Keratinocyte (primary cell): ENCODE results near the gene DNAAF9. TPM values are rescaled to one million over a fixed set of nuclear protein-coding genes. Genes with fewer than 3 reads are reported as not detected.

ENCODE experiments used
- DNase-seq: peaks from one replicate; pipeline ENCODE4 v3.0.0-alpha.2; 2011; ENCODE audit warnings: low read depth, missing footprints, low spot score
- FAIRE-seq: peaks from 2 replicates; lab custom pipeline; 2011; peaks lifted over from hg19 to GRCh38; lab: Jason Lieb, UNC
- H2AFZ ChIP-seq: 2 replicates; pipeline ENCODE4 v1.6.0; 2012; ENCODE audit warnings: low read length, control low read depth, inconsistent platforms; ENCODE audit not compliant: control insufficient read depth
- H3K27ac ChIP-seq: 2 replicates; pipeline ENCODE4 v1.5.1; 2011; ENCODE audit warnings: low read length; ENCODE audit not compliant: control insufficient read depth, insufficient read depth
- H3K27me3 ChIP-seq: 3 replicates; pipeline ENCODE4 v1.6.0; 2011; ENCODE audit warnings: low read length; ENCODE audit not compliant: control insufficient read depth, insufficient read depth; ENCODE audit errors: extremely low read depth
- H3K36me3 ChIP-seq, 2 experiments: 2 replicates in 1 of 2; 3 replicates in 1 of 2; pipeline ENCODE4 v1.5.1; 2011; ENCODE audit warnings: low read length in 2 of 2, mild to moderate bottlenecking in 1 of 2; ENCODE audit not compliant: control insufficient read depth in 2 of 2, insufficient read depth in 2 of 2; ENCODE audit errors: extremely low read depth in 1 of 2
- H3K4me1 ChIP-seq: 3 replicates; pipeline ENCODE4 v1.5.1; 2011; ENCODE audit warnings: low read length; ENCODE audit not compliant: control insufficient read depth, insufficient read depth; ENCODE audit errors: extremely low read depth
- H3K4me2 ChIP-seq: 3 replicates; pipeline ENCODE4 v1.6.0; 2011; ENCODE audit warnings: low read depth, low read length; ENCODE audit not compliant: control insufficient read depth, insufficient read depth; ENCODE audit errors: extremely low read depth
- H3K4me3 ChIP-seq, 3 experiments: fragments of 200-600 bp in 1 of 3; sonication (generic) in 1 of 3; 2 replicates in 2 of 3; 3 replicates in 1 of 3; pipeline ENCODE4 v1.5.1; 2011 to 2016; ENCODE audit warnings: low read length in 3 of 3, mild to moderate bottlenecking in 3 of 3, control low read depth in 2 of 3, inconsistent platforms in 1 of 3, low read depth in 1 of 3, mixed read lengths in 1 of 3, mixed run types in 1 of 3, moderate library complexity in 1 of 3; ENCODE audit not compliant: control insufficient read depth in 2 of 3, insufficient read depth in 2 of 3; ENCODE audit errors: extremely low read depth in 1 of 3
- H3K79me2 ChIP-seq: 2 replicates; pipeline ENCODE4 v1.6.0; 2012; ENCODE audit warnings: low read length; ENCODE audit not compliant: control insufficient read depth, insufficient read depth
- H3K9ac ChIP-seq: 3 replicates; pipeline ENCODE4 v1.6.0; 2011; ENCODE audit warnings: low read length; ENCODE audit not compliant: control insufficient read depth, insufficient read depth; ENCODE audit errors: extremely low read depth
- H3K9me1 ChIP-seq: 3 replicates; pipeline ENCODE4 v1.6.0; 2011; ENCODE audit warnings: low read length; ENCODE audit not compliant: control insufficient read depth, insufficient read depth; ENCODE audit errors: extremely low read depth
- H3K9me3 ChIP-seq: 2 replicates; pipeline ENCODE4 v1.5.1; 2012; ENCODE audit warnings: low read depth, low read length; ENCODE audit not compliant: control insufficient read depth
- H4K20me1 ChIP-seq: 3 replicates; pipeline ENCODE4 v1.6.0; 2011; ENCODE audit warnings: low read length; ENCODE audit not compliant: control insufficient read depth, insufficient read depth; ENCODE audit errors: extremely low read depth
- EZH2 ChIP-seq: IDR thresholded peaks from one replicate; pipeline ENCODE4 v1.6.1; 2012; ENCODE audit warnings: inconsistent platforms, mild to moderate bottlenecking, low read length, moderate library complexity
- dilution Hi-C: fragments of 300-500 bp; cut with MboI; formaldehyde crosslinking; loops from one replicate; pipeline ENCODE4 v1.7.0; 2020; ENCODE audit warnings: low sequenced_read_pairs; ENCODE audit not compliant: extremely low pct_ligation_motif_present
- polyA plus RNA-seq, 5 experiments: library from polyadenylated mRNA; depleted of rRNA in 3 of 5; stranded (reverse) in 3 of 5; stranded (forward) in 1 of 5; unstranded in 1 of 5; fragments of >200 nt; gene quantifications; 1 replicate in 1 of 5; 2 replicates in 3 of 5; 3 replicates in 1 of 5; pipeline versions ENCODE4 v1.2.1 to v1.2.3, GENCODE V29; 2011 to 2012; ENCODE audit warnings: missing spikeins in 2 of 5, low read depth in 1 of 5, low replicate concordance in 1 of 5
- TF ChIP-seq, protein P1 (sequence below), 3 experiments: IDR thresholded peaks in 1 of 3; conservative IDR thresholded peaks in 1 of 3; optimal IDR thresholded peaks in 1 of 3; 2 replicates in 2 of 3; 3 replicates in 1 of 3; pipeline versions ENCODE3 to v1.5.1; 2011; ENCODE audit warnings: low read length in 3 of 3, mild to moderate bottlenecking in 3 of 3, moderate library complexity in 2 of 3, control low read depth in 1 of 3, inconsistent platforms in 1 of 3; ENCODE audit not compliant: insufficient read depth in 2 of 3; ENCODE audit errors: extremely low read depth in 1 of 3

DNAAF9 gene
- polyA plus RNA-seq, 1 donor (not counting 4 experiments of a cell fraction or from before 2014, with no cell fraction given) = 9.2 TPM

- Histone ChIP-seq H3K9me3 (no peaks in the 10 kb centered on the region), H3K27ac (no peak overlapping the region), H3K27me3 (no peaks in the 10 kb centered on the region), H3K9ac (no peak overlapping the region), H2AFZ (no peak overlapping the region), H3K4me2 (no peak overlapping the region), H3K4me3 (no peak overlapping the region), H3K4me1 (peaks cover 18% of the 10 kb centered on the region), H3K9me1 (no peaks in the 10 kb centered on the region), H3K36me3 (peaks cover 0 to 2% of the 10 kb centered on the region in 2 experiments), H4K20me1 (no peaks in the 10 kb centered on the region), H3K79me2 (peaks cover 75% of the 10 kb centered on the region)
- dilution Hi-C loops = no loop called here
- FAIRE-seq (no peak), DNase-seq (no peak)
- TF ChIP-seq, protein P1, sequence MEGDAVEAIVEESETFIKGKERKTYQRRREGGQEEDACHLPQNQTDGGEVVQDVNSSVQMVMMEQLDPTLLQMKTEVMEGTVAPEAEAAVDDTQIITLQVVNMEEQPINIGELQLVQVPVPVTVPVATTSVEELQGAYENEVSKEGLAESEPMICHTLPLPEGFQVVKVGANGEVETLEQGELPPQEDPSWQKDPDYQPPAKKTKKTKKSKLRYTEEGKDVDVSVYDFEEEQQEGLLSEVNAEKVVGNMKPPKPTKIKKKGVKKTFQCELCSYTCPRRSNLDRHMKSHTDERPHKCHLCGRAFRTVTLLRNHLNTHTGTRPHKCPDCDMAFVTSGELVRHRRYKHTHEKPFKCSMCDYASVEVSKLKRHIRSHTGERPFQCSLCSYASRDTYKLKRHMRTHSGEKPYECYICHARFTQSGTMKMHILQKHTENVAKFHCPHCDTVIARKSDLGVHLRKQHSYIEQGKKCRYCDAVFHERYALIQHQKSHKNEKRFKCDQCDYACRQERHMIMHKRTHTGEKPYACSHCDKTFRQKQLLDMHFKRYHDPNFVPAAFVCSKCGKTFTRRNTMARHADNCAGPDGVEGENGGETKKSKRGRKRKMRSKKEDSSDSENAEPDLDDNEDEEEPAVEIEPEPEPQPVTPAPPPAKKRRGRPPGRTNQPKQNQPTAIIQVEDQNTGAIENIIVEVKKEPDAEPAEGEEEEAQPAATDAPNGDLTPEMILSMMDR (optimal IDR thresholded peaks at IDR 0.05 in 1 of 3, IDR thresholded peaks at IDR 0.05 in 1 of 3, conservative IDR thresholded peaks at IDR 0.05 in 1 of 3; ENCODE audit: extremely low read depth in 1 of 3, insufficient read depth in 2 of 3, low read length in 3 of 3) = no peak
These were observed 3.7 kb downstream of the DNAAF9 start for GRCh38 chr20:3403741-3404140.

GRCh38 chr20:3402453-3402852 lies 5.0 kb downstream of the DNAAF9 start:
- DNase-seq (no peak), FAIRE-seq (no peak)
- no peaks in the 10 kb centered on the region for H3K9me3 ChIP-seq
- no peak overlapping the region for H2AFZ ChIP-seq
- H3K79me2 ChIP-seq = peaks cover 88% of the 10 kb centered on the region
- TF ChIP-seq, protein P1 (optimal IDR thresholded peaks at IDR 0.05 in 1 of 3, IDR thresholded peaks at IDR 0.05 in 1 of 3, conservative IDR thresholded peaks at IDR 0.05 in 1 of 3; ENCODE audit: extremely low read depth in 1 of 3, insufficient read depth in 2 of 3, low read length in 3 of 3) = no peak
- no peak for TF ChIP-seq EZH2
- dilution Hi-C loops = no loop called here
- H3K27ac ChIP-seq = no peak overlapping the region
- H3K4me3 ChIP-seq = no peak overlapping the region
- no peaks in the 10 kb centered on the region for H3K9me1 ChIP-seq
- peaks cover 14% of the 10 kb centered on the region for H3K4me1 ChIP-seq
- no peak overlapping the region for H3K4me2 ChIP-seq
- H3K27me3 ChIP-seq = no peaks in the 10 kb centered on the region
- H4K20me1 ChIP-seq = no peaks in the 10 kb centered on the region
- peaks cover 0 to 3% of the 10 kb centered on the region in 2 experiments for H3K36me3 ChIP-seq
- H3K9ac ChIP-seq = no peak overlapping the region
